Body of pancreas (tissue), 4 donors: Measurements from ENCODE around the gene OR13D1. TPM values are rescaled to one million over a fixed set of nuclear protein-coding genes. Genes with fewer than 3 reads are reported as not detected.

Experiments used
- ATAC-seq: fragments of 150-250 bp; one replicate; pipeline ENCODE4 v1.9.1; 2016
- DNase-seq, 4 donors: peaks; one replicate each; pipeline ENCODE4 v3.0.0-alpha.2; 2019
- H3K27ac ChIP-seq, 4 donors: fragments of 200-600 bp; sonication (generic); 1 replicate in 3 of 4; 2 replicates in 1 of 4; pipeline versions ENCODE4 v1.5.1 to v1.6.1; 2016 to 2019; ENCODE audit warnings: mild to moderate bottlenecking in 1 of 4, mixed read lengths in 1 of 4, moderate library complexity in 1 of 4
- H3K27me3 ChIP-seq, 2 donors: fragments of 200-600 bp; sonication (generic); one replicate each; pipeline ENCODE4 v1.6.0; 2016; ENCODE audit warnings: mild to moderate bottlenecking in 1 of 2
- H3K36me3 ChIP-seq, 2 donors: fragments of 200-600 bp; sonication (generic); replicated peaks in 1 of 2; 2 replicates each; pipeline ENCODE4 v1.5.1; 2016; ENCODE audit warnings: low read depth in 2 of 2; ENCODE audit not compliant: insufficient read depth in 1 of 2
- H3K4me1 ChIP-seq: fragments of 200-600 bp; sonication (generic); one replicate; pipeline ENCODE4 v1.6.0; 2016
- H3K4me3 ChIP-seq, 2 donors: fragments of 200-600 bp; sonication (generic); 1 replicate in 1 of 2; 2 replicates in 1 of 2; pipeline ENCODE4 v1.5.1; 2016 to 2019
- H3K9me3 ChIP-seq, 3 donors: fragments of 200-600 bp; sonication (generic); 1 replicate in 2 of 3; 2 replicates in 1 of 3; pipeline ENCODE4 v1.5.1; 2016
- CTCF ChIP-seq, 7 experiments: fragments of 450-650 bp in 4 of 7; fragments of 200-600 bp in 3 of 7; sonication (generic) in 3 of 7; IDR thresholded peaks; one replicate each; pipeline ENCODE4 v1.5.1; 2016 to 2019; ENCODE audit warnings: antibody characterized with exemption in 7 of 7
- POLR2A ChIP-seq, 3 donors: fragments of 450-650 bp; IDR thresholded peaks; one replicate each; pipeline ENCODE4 v1.6.1; 2016; ENCODE audit warnings: antibody characterized with exemption in 3 of 3, mild to moderate bottlenecking in 2 of 3
- WGBS, 2 donors: methylation state at CpG; one replicate each; pipeline ENCODE4 v1.1.5; 2017; 5-methylcytosine and 5-hydroxymethylcytosine counted together
- intact Hi-C: fragments of 100-400 bp; cut with DNase I; formaldehyde crosslinking; loops from one replicate; pipeline ENCODE4 v1.15.1; 2023
- total RNA-seq, 2 donors: library from RNA; depleted of rRNA; stranded (reverse); fragments of >200 nt; gene quantifications; one replicate each; pipeline ENCODE4 v1.1.0, GENCODE V29; 2016

OR13D1 gene
- total RNA-seq, 2 donors from 2014 or later = not detected

DNA sequence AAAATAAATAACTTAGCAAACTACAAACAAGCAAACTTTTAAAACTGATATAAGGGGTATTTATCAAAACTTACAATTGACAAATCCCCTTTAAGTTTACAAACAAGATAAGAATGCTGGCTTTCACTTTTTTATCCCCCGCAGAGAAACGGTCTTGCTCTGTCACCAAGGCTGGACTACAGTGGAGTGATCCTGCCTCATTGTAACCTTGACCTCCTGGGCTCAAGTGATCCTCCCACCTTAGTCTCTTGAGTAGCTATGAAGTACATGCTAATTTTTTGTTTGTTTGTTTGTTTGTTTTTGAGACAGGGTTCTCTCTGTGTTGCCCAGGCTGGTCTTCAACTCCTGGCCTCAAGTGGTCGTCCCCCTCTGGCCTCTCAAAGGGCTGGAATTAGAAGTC, 44.1 kb downstream of the OR13D1 start:
- no peaks in the 10 kb centered on the region for H3K27me3 ChIP-seq
- WGBS, 2 donors = 56 to 59% methylated on average over 3 of the region's 3 CpGs
- DNase-seq (no peak), ATAC-seq (no peak)
- H3K36me3 ChIP-seq = no peaks in the 10 kb centered on the region
- intact Hi-C loops = no loop called here
- H3K27ac ChIP-seq = no peak overlapping the region
- H3K9me3 ChIP-seq = no peaks in the 10 kb centered on the region
- H3K4me1 ChIP-seq = no peaks in the 10 kb centered on the region
- TF ChIP-seq POLR2A (IDR thresholded peaks at IDR 0.05) (no peak), CTCF (IDR thresholded peaks at IDR 0.05) (no peak)
- no peak overlapping the region for H3K4me3 ChIP-seq

DNA sequence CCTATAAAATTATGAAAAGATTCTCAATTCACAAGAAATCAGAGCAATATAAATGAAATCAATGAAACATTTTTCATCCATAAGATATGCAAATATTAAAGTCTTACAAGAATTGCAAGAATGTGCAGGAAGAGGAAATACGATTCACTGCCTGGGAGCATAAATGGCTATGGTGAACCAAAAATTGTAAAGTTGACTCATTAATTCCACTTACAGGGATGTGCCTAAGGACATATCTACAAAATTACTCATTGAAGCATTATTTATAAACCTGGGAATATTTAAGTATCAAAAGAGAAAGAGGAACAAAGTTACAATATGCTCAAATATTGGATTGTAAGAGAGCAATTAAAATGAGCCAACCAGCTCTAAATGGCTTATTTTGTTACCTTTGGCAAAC, 46.3 kb downstream of the OR13D1 start:
- Histone ChIP-seq H3K9me3 (no peaks in the 10 kb centered on the region), H3K4me3 (no peak overlapping the region), H3K27me3 (no peaks in the 10 kb centered on the region), H3K36me3 (no peaks in the 10 kb centered on the region), H3K4me1 (no peaks in the 10 kb centered on the region), H3K27ac (no peak overlapping the region)
- DNase-seq = no peak
- TF ChIP-seq CTCF (IDR thresholded peaks at IDR 0.05) (no peak), POLR2A (IDR thresholded peaks at IDR 0.05) (no peak)
- intact Hi-C loops = no loop called here
- 26 to 49% methylated on average over 1 of the region's 1 CpG for WGBS, 2 donors
- no peak for ATAC-seq

DNA sequence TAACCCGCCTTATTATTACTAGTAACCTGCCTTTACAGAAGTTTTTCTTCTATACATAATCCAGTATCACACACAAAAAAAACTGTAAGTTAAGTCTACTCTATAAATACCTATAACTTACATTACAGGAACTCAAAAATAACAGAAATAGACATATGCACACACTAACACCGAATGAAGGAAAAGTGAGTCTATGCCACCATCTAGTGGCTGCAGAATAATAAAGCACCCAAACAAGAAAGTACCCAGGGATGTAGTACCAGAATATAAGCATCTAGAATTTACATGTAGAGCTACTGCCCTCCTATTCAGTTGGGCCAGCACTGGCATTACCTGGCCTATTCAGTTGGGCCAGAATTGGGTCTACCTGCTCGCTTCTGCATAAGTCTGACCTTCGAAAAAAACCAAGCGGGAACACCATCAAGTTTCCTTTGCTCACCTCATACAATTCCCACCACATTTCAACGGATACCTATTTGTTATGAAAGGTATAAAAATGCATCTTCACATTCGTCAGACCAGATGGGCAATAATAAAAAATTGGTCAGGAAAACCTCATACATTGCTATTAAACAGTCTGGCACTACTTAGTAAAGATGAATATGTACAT, 49.2 kb downstream of the OR13D1 start:
- Histone ChIP-seq H3K4me1 (peaks cover under 1% of the 10 kb centered on the region), H3K27me3 (no peaks in the 10 kb centered on the region), H3K36me3 (no peaks in the 10 kb centered on the region), H3K27ac (no peak overlapping the region), H3K9me3 (no peaks in the 10 kb centered on the region), H3K4me3 (no peak overlapping the region)
- TF ChIP-seq POLR2A (IDR thresholded peaks at IDR 0.05) (no peak), CTCF (IDR thresholded peaks at IDR 0.05) (peak; percentile 40 to 84 (median 79))
- 25 to 26% methylated on average over 7 of the region's 7 CpGs for WGBS, 2 donors
- intact Hi-C loops = no loop called here
- peak in 1 of 4 donors; percentile 44 for DNase-seq
- peak; percentile 37 for ATAC-seq

Other genes with a start within 250 kb of the OR13D1 start
- gene OR13F1, start 190.3 kb upstream of the OR13D1 start, total RNA-seq = not detected
- not detected for gene OR13C4, start 167.3 kb upstream of the OR13D1 start, total RNA-seq
- not detected for gene OR13C3, start 157.7 kb upstream of the OR13D1 start, total RNA-seq
- gene OR13C8, start 125.3 kb upstream of the OR13D1 start, total RNA-seq = not detected
- gene OR13C5, start 95.1 kb upstream of the OR13D1 start, total RNA-seq = not detected
- not detected for gene OR13C2, start 88.9 kb upstream of the OR13D1 start, total RNA-seq
- gene OR13C9, start 76.3 kb upstream of the OR13D1 start, total RNA-seq = not detected
- gene NIPSNAP3A, start 53.2 kb downstream of the OR13D1 start, total RNA-seq = 10 to 100 TPM; 12.5 to 15.2 TPM
- 1 to 10 TPM in 1 of 2 donors, not detected in 1; 2.6 TPM for gene NIPSNAP3B, start 69.6 kb downstream of the OR13D1 start, total RNA-seq
- gene ABCA1, start 233.6 kb downstream of the OR13D1 start, total RNA-seq = 10 to 100 TPM; 18.1 to 18.9 TPM